ENCODE results near the gene CFHR5.

DNA sequence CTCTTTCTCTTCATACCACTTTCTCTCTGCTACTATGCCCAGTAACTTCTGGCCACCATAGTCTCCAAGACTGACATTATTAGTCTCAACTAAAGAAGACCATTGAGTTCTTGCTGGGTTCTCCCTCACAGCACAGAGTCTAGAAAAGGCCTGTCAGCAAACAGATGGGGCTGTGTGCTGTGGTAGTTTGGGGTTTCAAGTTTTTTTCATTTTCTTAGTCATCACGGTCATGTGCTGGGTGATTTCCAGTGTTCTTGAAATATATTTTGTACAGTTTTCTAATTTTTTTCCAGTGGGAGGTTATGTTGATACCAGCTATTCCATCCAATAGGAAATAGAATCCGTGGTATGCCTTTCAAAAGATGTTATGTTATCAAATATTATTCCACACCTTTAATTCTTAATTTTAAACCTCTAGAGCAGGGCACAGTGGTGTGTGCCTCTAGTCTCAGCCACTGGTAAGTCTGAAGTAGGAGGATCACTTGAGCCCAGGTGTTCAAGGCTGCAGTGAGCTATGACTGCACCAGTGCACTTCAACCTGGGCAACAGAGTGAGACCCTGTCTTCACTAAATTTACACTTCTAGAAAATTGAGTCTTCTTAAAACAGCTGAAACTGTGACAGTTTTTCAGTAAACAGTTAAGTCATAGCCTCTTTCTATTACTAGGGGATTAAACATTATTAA is 25.5 kb upstream of the CFHR5 start:
- TF ChIP-seq, protein P1, sequence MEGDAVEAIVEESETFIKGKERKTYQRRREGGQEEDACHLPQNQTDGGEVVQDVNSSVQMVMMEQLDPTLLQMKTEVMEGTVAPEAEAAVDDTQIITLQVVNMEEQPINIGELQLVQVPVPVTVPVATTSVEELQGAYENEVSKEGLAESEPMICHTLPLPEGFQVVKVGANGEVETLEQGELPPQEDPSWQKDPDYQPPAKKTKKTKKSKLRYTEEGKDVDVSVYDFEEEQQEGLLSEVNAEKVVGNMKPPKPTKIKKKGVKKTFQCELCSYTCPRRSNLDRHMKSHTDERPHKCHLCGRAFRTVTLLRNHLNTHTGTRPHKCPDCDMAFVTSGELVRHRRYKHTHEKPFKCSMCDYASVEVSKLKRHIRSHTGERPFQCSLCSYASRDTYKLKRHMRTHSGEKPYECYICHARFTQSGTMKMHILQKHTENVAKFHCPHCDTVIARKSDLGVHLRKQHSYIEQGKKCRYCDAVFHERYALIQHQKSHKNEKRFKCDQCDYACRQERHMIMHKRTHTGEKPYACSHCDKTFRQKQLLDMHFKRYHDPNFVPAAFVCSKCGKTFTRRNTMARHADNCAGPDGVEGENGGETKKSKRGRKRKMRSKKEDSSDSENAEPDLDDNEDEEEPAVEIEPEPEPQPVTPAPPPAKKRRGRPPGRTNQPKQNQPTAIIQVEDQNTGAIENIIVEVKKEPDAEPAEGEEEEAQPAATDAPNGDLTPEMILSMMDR (IDR thresholded peaks at IDR 0.05), result no peak
- TF ChIP-seq POLR2A (IDR thresholded peaks at IDR 0.05), result no peak

All from adrenal gland (tissue), 5 donors.